Activated naive CD4-positive, alpha-beta T cell treated with anti-CD3 and anti-CD28 coated beads, Interleukin-2, amount 50 U/mL, for 16 hours (primary cell): ENCODE measurements around the gene ADAMTS7.
"Not testable (repeated sequence)": the region's sequence is repeated elsewhere in the genome, so short reads cannot be mapped to it uniquely, and the experiment has no call there.

ENCODE experiments used
- DNase-seq: peaks from one replicate; pipeline ENCODE4 v3.0.0-alpha.2; 2020

Gene ADAMTS7

GRCh38 chr15:78778422-78778821, 32.8 kb downstream of the ADAMTS7 start:
- no peak for DNase-seq

- DNase-seq, result not testable (repeated sequence)
Measured at GRCh38 chr15:78777953-78778345, 33.3 kb downstream of the ADAMTS7 start.

GRCh38 chr15:78777290-78777952, 33.8 kb downstream of the ADAMTS7 start:
- DNase-seq, result not testable (repeated sequence)

- not testable (repeated sequence) for DNase-seq
Measured at GRCh38 chr15:78776046-78776925, 35.0 kb downstream of the ADAMTS7 start.

GRCh38 chr15:78775472-78775871, 35.8 kb downstream of the ADAMTS7 start:
- DNase-seq, result no peak

- not testable (repeated sequence) for DNase-seq
Measured at GRCh38 chr15:78774451-78774990, 36.7 kb downstream of the ADAMTS7 start.

GRCh38 chr15:78773765-78774450, 37.4 kb downstream of the ADAMTS7 start:
- not testable (repeated sequence) for DNase-seq

GRCh38 chr15:78772738-78773137, 38.5 kb downstream of the ADAMTS7 start:
- no peak for DNase-seq

- DNase-seq, result not testable (repeated sequence)
Measured at GRCh38 chr15:78771436-78772000, 39.7 kb downstream of the ADAMTS7 start.

GRCh38 chr15:78771020-78771419, 40.2 kb downstream of the ADAMTS7 start:
- not testable (repeated sequence) for DNase-seq

- not testable (repeated sequence) for DNase-seq
Measured at GRCh38 chr15:78769473-78770225, 41.6 kb downstream of the ADAMTS7 start.

- DNase-seq, result no peak
Measured at GRCh38 chr15:78768531-78769408, 42.5 kb downstream of the ADAMTS7 start.

- no peak for DNase-seq
Measured at GRCh38 chr15:78768096-78768495, 43.2 kb downstream of the ADAMTS7 start.

- DNase-seq, result no peak
Measured at GRCh38 chr15:78767331-78767951, 43.8 kb downstream of the ADAMTS7 start.

GRCh38 chr15:78766641-78767071, 44.6 kb downstream of the ADAMTS7 start:
- not testable (repeated sequence) for DNase-seq

- no peak for DNase-seq
Measured at GRCh38 chr15:78766041-78766440, 45.2 kb downstream of the ADAMTS7 start.

- not testable (repeated sequence) for DNase-seq
Measured at GRCh38 chr15:78765154-78765860, 46.0 kb downstream of the ADAMTS7 start.

- DNase-seq, result not testable (repeated sequence)
Measured at GRCh38 chr15:78764340-78765153, 46.7 kb downstream of the ADAMTS7 start.

GRCh38 chr15:78763796-78764241, 47.4 kb downstream of the ADAMTS7 start:
- no peak for DNase-seq
